Measurements from ENCODE around the gene NOLC1.

The NOLC1 gene

DNA sequence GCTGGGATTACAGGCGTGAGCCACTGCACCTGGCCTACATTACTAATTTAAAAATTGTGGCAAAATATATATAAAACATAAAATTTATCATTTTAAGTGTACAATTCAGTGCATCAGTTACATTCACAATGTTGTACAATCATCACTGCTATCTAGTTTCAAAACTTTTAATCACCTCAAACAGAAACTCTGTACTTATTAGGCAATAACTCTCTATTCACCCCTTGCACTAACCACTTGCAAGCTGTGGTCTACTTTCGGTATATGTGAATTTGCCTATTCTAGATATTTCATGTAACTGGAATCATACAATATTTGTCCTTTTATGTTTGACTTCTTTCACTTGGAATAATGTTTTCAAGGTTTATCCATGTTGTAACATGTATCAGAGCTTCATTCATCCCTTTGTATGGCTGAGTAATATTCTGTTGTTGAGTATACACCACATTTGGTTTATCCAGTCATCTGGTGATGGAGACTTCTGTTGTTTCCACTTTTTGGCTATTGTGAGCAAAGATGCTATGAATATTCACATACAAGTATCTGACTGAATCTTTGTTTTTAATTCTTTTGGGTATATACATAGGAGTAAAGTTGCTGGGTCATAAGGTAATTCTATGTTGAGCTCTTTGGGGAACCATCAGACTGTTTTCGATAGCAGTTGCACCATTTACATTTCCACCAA is 59.6 kb downstream of the NOLC1 start:
- no peak for DNase-seq (ENCODE audit: low read depth)
- TF ChIP-seq, protein P1, sequence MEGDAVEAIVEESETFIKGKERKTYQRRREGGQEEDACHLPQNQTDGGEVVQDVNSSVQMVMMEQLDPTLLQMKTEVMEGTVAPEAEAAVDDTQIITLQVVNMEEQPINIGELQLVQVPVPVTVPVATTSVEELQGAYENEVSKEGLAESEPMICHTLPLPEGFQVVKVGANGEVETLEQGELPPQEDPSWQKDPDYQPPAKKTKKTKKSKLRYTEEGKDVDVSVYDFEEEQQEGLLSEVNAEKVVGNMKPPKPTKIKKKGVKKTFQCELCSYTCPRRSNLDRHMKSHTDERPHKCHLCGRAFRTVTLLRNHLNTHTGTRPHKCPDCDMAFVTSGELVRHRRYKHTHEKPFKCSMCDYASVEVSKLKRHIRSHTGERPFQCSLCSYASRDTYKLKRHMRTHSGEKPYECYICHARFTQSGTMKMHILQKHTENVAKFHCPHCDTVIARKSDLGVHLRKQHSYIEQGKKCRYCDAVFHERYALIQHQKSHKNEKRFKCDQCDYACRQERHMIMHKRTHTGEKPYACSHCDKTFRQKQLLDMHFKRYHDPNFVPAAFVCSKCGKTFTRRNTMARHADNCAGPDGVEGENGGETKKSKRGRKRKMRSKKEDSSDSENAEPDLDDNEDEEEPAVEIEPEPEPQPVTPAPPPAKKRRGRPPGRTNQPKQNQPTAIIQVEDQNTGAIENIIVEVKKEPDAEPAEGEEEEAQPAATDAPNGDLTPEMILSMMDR (conservative IDR thresholded peaks at IDR 0.05; ENCODE audit: low read depth, low read length) = no peak
- no peak overlapping the region for H3K4me3 ChIP-seq (ENCODE audit: low read length)
